Stimulated activated naive CD8-positive, alpha-beta T cell treated with anti-CD3 and anti-CD28 coated beads, Interleukin-15, Interleukin-2, amounts not matched to agents 100 ng/mL and 50 ng/mL, for 24 hours (primary cell): ENCODE data around the gene ZIC4.

Experiments used
- H3K27ac Mint-ChIP-seq: one replicate; pipeline ENCODE4 v1.8.0; 2021; ENCODE audit warnings: mild to moderate bottlenecking, mixed read lengths
- H3K27me3 Mint-ChIP-seq: one replicate; pipeline ENCODE4 v1.8.0; 2021; ENCODE audit warnings: mixed read lengths
- H3K36me3 Mint-ChIP-seq: one replicate; pipeline ENCODE4 v1.8.0; 2021; ENCODE audit warnings: low read depth, mixed read lengths
- H3K4me1 Mint-ChIP-seq: one replicate; pipeline ENCODE4 v1.8.0; 2021; ENCODE audit warnings: low read depth, mixed read lengths
- H3K4me3 Mint-ChIP-seq: one replicate; pipeline ENCODE4 v1.8.0; 2021; ENCODE audit warnings: mild to moderate bottlenecking, mixed read lengths
- H3K9me3 Mint-ChIP-seq: one replicate; pipeline ENCODE4 v1.8.0; 2021; ENCODE audit warnings: mixed read lengths

ZIC4 gene

DNA sequence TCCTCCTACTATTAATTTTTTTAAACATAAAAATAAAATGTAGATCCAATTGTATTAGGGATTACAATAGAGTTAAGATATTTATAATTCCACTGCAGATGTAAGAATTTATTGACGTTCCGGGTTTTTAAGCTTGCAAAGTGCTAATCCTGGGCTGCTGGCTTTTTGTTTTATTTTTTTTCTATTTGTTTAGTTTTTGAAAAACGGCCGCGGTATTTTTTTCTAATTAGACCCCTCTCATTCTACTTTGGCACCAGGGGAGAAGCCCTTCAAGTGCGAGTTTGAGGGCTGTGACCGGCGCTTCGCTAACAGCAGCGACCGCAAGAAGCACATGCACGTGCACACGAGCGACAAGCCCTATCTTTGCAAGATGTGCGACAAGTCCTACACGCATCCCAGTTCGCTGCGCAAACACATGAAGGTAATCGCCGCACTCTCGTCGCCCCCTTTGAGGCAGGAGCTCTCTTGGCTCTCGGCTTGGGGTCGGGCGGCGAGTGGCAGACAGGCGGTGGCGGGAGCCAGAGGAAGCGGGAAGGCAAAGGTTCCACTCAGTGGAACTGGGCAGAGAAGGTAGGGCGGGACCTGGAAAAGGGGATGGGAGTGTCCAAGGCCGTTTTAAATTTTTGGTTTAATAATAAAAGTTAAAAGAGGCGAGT, 6.0 kb upstream of the ZIC4 start:
- no peak overlapping the region for H3K27ac Mint-ChIP-seq
- H3K27me3 Mint-ChIP-seq, result peaks cover 85% of the 10 kb centered on the region
- H3K36me3 Mint-ChIP-seq, result peaks cover 29% of the 10 kb centered on the region
- peaks cover 40% of the 10 kb centered on the region for H3K4me1 Mint-ChIP-seq
- peak overlapping the region; percentile 61 for H3K4me3 Mint-ChIP-seq
- H3K9me3 Mint-ChIP-seq, result peaks cover 19% of the 10 kb centered on the region

DNA sequence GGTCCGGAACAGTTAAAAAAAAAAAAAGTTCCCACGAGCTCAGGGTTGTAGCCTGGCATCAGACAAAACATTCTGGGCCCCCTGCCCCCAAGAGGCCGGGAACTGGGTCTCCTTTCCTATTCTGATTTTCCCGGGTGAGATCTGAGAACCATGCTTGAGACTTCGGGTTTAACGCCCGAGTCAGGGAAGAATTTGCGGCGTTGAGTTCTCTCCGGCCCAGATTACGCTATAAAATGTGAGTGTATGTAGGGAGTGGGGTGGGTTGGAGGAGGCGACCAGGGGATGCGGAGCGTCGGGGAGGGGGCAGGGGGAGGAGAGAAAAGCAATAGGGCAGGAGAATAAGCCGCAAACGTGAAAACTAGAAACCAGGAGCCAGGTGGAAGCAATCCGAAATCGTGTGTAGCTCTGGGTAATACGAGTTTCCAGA, 5.5 kb upstream of the ZIC4 start:
- Mint-ChIP-seq H3K27ac (peak overlapping the region; percentile 80), H3K9me3 (peaks cover 19% of the 10 kb centered on the region), H3K27me3 (peaks cover 86% of the 10 kb centered on the region)

DNA sequence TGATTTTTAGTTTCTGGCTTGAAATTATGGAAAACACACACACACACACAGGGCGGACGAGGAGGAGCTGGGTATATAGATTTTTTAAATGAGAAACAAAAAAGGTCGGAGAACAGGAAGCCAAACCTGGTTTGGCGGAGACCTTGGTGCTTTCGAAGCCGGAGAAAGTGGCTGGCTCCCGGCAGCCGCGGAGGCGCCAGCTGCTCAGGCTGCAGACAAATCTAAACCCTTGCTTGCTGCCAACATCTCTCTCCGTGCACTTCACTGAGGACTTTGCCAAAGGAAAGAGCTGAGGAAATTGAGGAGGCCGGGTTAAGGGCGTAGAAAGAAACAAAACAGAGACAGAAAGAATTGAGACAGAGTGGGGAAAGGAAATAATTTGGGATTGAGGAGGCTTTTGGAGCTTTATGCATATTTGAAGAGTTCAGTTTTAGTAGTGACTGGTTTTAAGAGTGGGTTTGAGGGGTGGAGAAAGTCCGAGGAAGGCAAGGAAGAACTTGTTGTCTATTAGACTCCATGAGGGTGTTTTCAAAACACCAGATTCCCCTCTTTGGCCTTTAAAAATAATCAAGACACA, 5.0 kb upstream of the ZIC4 start:
- H3K36me3 Mint-ChIP-seq, result peaks cover 29% of the 10 kb centered on the region
- peak overlapping the region; percentile 61 for H3K4me3 Mint-ChIP-seq
- peaks cover 86% of the 10 kb centered on the region for H3K27me3 Mint-ChIP-seq
- H3K4me1 Mint-ChIP-seq, result peaks cover 40% of the 10 kb centered on the region
- peak overlapping the region; percentile 80 for H3K27ac Mint-ChIP-seq
- peaks cover 19% of the 10 kb centered on the region for H3K9me3 Mint-ChIP-seq

More for the DNA sequence above, 5.5 kb upstream of the ZIC4 start:
- Mint-ChIP-seq H3K4me3 (peak overlapping the region; percentile 61), H3K36me3 (peaks cover 29% of the 10 kb centered on the region), H3K4me1 (peaks cover 40% of the 10 kb centered on the region)

DNA sequence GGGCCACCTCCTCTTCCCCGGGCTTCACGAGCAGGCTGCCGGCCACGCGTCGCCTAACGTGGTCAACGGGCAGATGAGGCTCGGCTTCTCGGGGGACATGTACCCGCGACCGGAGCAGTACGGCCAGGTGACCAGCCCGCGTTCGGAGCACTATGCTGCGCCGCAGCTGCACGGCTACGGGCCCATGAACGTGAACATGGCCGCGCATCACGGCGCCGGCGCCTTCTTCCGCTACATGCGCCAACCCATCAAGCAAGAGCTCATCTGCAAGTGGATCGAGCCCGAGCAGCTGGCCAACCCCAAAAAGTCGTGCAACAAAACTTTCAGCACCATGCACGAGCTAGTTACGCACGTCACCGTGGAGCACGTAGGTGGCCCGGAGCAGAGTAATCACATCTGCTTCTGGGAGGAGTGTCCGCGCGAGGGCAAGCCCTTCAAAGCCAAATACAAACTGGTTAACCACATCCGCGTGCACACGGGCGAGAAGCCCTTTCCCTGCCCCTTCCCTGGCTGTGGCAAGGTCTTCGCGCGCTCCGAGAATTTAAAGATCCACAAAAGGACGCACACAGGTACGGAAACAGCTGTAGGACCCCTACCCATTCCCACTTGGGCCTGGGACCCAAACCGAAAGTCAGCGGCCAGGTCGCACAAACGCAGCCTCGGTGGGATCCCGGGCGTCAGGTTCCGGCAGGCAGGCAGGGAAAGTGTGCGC, 4.3 kb upstream of the ZIC4 start:
- peaks cover 84% of the 10 kb centered on the region for H3K27me3 Mint-ChIP-seq
- peaks cover 19% of the 10 kb centered on the region for H3K9me3 Mint-ChIP-seq
- peaks cover 29% of the 10 kb centered on the region for H3K36me3 Mint-ChIP-seq
- peak overlapping the region; percentile 61 for H3K4me3 Mint-ChIP-seq
- peaks cover 40% of the 10 kb centered on the region for H3K4me1 Mint-ChIP-seq
- H3K27ac Mint-ChIP-seq, result no peak overlapping the region

DNA sequence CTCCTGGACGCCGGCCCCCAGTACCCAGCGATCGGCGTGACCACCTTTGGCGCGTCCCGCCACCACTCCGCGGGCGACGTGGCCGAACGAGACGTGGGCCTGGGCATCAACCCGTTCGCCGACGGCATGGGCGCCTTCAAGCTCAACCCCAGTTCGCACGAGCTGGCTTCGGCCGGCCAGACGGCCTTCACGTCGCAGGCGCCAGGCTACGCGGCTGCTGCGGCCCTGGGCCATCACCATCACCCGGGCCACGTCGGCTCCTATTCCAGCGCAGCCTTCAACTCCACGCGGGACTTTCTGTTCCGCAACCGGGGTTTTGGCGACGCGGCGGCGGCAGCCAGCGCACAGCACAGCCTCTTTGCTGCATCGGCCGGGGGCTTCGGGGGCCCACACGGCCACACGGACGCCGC, 3.8 kb upstream of the ZIC4 start:
- H3K9me3 Mint-ChIP-seq, result peaks cover 19% of the 10 kb centered on the region
- H3K27ac Mint-ChIP-seq, result no peak overlapping the region
- H3K27me3 Mint-ChIP-seq, result peaks cover 84% of the 10 kb centered on the region
- peaks cover 40% of the 10 kb centered on the region for H3K4me1 Mint-ChIP-seq
- H3K4me3 Mint-ChIP-seq, result no peak overlapping the region
- H3K36me3 Mint-ChIP-seq, result peaks cover 29% of the 10 kb centered on the region

DNA sequence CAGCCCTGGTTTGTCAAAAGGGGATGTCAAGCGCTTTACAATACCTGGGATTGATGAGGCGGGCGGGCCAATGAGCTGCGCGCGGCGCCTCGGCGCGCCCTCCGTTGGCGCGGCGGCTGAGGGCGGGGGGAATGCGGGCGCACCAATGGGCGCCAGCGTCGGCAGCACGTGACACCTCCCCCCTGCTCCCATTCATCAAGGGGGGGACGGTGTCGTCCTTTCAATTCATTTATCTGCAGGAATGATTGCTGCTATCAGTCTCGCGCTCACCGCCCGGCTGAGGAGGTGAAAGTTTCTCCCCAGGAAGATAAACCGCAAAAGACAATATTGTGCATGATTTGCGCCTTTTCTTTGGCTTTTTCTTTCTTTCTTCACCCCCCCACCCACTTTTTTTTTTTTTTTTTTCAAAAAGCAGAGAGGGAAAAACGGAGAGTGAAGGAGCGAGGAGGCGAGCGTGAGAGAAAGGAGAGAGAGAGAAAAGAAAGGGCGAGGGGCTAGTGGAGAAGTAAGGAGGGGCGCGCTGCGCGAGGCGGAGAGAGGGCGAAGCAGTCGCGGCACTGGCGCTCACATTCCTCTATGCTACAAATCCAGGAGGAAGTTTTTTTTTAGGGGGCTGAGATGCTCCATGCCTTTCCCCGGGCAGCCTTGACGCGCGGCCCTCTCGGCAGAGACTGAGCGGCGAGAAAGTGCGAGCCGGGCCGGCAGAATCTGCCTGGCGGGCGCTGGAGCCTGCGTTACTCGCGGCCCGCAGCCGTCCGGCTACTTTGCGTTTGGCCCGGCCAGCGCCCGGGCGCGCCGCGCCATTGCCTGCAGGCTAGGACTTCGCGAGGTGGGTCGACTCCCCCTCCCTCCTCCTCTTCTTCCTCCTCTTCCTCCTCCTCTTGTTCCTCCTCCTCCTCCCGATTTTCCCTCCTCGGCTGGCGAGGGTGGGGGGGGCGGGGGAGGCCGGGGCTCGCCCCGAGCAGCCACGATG, 3.1 kb upstream of the ZIC4 start, which contains the start of gene ZIC1:
TSS of gene ZIC1 (plus strand) at position 223 of the 973 bp plus-strand sequence. CDS start at position 971, 748 bp downstream.
- Mint-ChIP-seq H3K27me3 (peaks cover 84% of the 10 kb centered on the region), H3K36me3 (peaks cover 29% of the 10 kb centered on the region), H3K4me1 (peaks cover 40% of the 10 kb centered on the region), H3K27ac (peak within 1 kb of the TSS; percentile 40), H3K9me3 (peaks cover 19% of the 10 kb centered on the region), H3K4me3 (peak within 1 kb of the TSS; percentile 20)

DNA sequence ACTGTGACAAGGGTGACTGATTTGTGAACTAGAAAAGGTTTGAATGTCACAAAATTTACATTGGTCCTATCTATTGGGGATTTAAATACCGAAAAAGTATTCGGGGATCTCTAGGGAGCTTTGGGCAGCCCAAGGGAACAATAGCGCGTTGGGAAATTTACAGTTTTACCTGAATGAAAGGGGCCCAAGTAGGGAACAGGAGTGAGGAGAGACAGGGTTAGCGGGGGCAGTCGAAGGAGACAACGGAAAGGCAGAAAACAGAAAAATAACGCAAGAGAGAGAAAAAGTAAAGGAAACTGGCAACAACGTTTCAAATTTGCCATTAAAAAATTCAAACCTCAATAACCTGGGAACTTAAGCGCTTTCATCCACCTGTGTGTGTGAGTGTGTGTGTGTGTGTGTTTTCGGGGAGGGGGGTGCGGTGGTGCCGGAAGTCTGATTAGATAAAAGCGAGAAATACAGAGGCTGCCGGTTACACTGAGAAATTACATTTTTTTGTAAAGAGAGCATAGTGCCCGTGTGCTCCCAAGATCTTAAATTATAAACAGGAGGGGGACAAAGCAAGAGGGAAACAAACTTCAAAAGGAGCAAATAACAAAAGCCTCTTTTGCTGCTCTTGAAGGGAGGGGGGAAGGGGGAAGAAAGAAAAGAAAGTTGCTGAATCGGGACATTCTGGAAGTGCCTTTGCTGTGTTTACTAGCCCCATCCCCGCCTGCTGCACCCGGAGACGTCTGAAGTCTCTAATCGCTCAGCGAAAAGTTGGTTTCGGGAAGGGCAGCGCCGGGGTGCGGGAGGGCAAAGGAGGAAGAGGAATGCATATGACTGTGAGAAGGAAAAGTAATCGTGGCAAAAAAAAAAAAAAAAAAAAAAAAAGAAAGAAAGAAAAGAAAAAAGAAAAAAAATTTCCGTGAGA, 2.1 kb upstream of the ZIC4 start:
- H3K27me3 Mint-ChIP-seq, result peaks cover 85% of the 10 kb centered on the region
- peak overlapping the region; percentile 40 for H3K27ac Mint-ChIP-seq
- peak overlapping the region; percentile 20 for H3K4me3 Mint-ChIP-seq
- peaks cover 29% of the 10 kb centered on the region for H3K36me3 Mint-ChIP-seq
- peaks cover 19% of the 10 kb centered on the region for H3K9me3 Mint-ChIP-seq
- H3K4me1 Mint-ChIP-seq, result peaks cover 38% of the 10 kb centered on the region

DNA sequence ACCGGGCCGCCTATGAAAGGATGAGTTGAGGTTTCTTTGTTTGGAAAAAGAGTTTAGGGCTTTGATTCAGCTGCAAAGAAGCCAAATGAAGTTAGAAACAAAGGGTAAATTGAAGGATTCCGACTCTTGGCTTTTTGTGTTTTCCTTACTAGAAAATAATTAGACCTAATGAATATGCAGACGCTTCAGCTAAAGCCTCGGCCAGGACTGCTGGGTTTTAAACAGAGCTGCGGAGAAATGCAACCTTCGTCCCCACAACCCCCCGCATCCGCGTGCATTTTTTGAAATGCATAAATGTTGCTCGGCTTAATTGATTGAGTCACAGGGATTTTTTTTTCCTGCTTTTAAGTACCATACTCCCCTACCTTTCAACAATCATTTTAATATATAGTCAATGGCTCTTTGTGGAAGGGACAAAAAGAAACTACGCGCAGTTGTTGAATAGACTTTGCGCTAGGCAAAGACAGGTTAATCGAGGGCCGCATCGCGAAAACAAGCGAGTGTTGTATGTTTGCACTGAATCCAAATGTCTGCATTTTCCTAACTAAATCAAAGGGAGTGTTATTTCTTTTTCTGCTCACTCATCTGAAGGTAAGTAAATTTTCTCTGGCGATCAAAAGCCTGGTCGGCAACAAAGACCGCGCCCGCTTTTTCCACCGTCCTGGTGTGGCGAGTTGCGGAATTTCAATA, 1.3 kb upstream of the ZIC4 start:
- Mint-ChIP-seq H3K36me3 (peaks cover 29% of the 10 kb centered on the region), H3K27ac (no peak overlapping the region), H3K27me3 (peaks cover 81% of the 10 kb centered on the region), H3K4me3 (no peak overlapping the region), H3K4me1 (peaks cover 33% of the 10 kb centered on the region), H3K9me3 (peaks cover 19% of the 10 kb centered on the region)

DNA sequence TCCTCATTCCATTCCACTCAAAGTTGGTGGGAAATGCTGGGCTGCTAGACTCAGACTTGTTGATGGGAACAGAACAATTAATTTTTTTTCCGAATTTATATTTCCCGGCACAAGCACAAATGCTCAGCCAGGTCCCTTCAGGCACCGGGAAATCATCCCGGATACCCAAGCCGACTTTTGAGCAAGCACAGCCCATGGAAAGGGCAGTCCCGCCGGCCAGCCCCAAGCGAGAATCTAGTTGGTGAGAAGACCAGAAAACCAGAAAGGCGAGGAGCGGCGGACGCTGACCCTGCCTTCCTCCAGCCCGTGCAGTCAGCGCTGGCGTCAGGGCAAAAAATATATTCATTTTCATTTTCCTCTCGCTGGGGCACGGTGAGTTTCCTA, 763 bp upstream of the ZIC4 start:
- Mint-ChIP-seq H3K4me1 (peaks cover 29% of the 10 kb centered on the region), H3K27me3 (peaks cover 82% of the 10 kb centered on the region), H3K4me3 (no peak overlapping the region), H3K36me3 (peaks cover 29% of the 10 kb centered on the region), H3K27ac (no peak overlapping the region), H3K9me3 (peaks cover 24% of the 10 kb centered on the region)

DNA sequence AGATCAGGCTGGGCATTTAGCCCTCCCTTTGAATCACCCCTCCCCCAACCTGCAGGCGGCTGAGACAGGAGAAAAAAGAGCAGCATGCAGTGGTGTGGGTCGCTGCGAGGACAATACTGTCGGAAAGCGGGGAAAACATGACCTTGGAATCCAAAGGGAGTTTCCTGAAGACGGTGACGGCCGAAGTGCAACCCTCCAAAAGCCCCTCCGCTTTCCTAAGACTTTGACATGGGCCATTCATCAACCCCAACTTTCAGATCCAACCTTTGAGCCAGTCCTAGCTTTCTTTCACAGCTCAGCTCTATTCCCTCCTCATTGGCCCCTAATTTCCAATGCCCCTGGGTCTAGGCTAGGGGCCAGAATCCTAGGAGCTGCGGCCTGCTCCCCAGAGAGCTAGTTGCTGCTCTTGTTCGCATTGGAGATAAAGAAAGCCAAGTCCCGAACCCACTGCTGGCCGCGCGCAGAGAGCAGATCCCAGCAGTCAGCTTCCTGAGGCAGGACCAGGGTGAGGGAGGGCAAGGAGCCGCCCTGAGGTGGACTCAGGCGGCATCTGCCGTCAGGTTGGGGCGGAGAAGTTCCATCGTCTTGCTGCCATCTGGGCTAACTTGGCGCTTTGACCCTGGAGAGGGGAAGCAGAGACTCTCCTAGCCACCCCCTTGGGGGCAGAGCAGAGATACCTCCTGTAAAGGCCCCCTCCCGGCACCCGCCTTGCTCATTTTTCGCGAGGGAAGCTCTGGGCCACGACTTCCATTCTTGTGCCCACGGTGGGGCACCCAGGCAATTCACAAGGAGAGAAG, 914 bp downstream of the ZIC4 start:
- H3K27me3 Mint-ChIP-seq, result peaks cover 80% of the 10 kb centered on the region
- H3K9me3 Mint-ChIP-seq, result peaks cover 19% of the 10 kb centered on the region
- H3K4me3 Mint-ChIP-seq, result no peak overlapping the region
- H3K36me3 Mint-ChIP-seq, result peaks cover 15% of the 10 kb centered on the region
- no peak overlapping the region for H3K27ac Mint-ChIP-seq
- H3K4me1 Mint-ChIP-seq, result peaks cover 16% of the 10 kb centered on the region

DNA sequence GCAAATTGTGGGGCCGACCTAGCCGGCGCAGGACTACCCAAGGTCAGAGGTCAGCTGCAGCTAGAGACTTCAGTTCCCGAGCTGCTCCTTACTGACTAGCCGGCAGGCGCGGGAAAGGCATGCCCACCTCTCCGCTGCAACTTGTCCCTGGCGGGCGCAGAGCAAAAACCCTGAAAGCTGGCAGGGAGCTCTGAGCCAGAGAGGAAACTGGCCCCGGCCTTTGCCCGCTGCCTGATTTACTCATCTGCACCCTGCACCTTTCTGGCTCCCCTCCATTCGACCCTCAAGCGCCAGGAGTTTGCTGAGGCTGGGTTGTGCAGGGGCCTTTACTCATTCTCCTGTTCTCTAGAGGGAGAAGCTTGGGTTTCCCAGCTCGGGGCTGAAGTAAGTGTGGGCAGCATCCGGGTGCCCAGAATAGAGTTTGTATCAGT, 1.5 kb downstream of the ZIC4 start:
- Mint-ChIP-seq H3K27ac (no peak overlapping the region), H3K4me1 (peaks cover 16% of the 10 kb centered on the region), H3K9me3 (peaks cover 19% of the 10 kb centered on the region), H3K4me3 (no peak overlapping the region), H3K27me3 (peaks cover 80% of the 10 kb centered on the region), H3K36me3 (peaks cover 15% of the 10 kb centered on the region)

DNA sequence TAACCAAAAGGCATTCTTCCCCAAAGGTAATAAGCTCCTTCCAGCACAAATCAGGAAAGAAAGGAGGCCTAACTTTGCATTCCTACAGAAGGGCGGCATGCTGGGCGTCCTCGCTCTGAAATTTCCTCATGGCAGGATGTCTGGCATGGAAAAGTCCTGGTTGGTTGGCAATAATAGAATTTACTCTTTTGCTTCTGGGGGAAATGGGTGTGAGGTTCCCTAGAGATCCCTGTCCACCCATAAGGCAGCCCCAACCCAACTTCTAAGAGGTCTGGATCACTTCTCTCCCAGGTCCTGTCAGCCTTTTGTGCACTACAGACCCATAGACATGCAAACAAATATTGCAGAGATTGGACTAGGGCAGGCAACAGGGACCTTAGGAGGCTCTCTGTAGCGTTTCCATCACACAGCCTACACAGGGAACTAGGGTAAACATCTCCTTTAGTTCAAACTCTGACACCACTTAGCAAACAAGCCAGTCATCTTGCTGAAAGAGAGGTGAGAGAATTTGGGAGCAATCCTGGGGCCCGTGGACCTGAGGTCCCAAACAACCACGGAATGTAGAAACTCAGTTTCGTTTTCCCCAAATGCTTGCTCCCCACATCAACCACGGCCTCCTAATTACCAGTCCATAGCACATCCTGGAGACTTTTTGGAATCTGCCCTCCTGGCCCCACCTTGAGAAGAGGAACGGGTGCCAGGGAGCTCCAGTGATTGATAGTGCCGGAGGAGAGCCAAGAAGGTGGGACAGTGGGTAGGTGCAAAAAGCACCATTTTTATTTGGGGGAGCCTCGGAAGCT, 2.1 kb downstream of the ZIC4 start:
- H3K4me3 Mint-ChIP-seq, result no peak overlapping the region
- H3K36me3 Mint-ChIP-seq, result peaks cover 15% of the 10 kb centered on the region
- no peak overlapping the region for H3K27ac Mint-ChIP-seq
- H3K27me3 Mint-ChIP-seq, result peaks cover 82% of the 10 kb centered on the region
- peaks cover 19% of the 10 kb centered on the region for H3K9me3 Mint-ChIP-seq
- peaks cover 16% of the 10 kb centered on the region for H3K4me1 Mint-ChIP-seq
